Psoas muscle (tissue), 8 donors: ENCODE results near the gene CYTL1. TPM values are rescaled to one million over a fixed set of nuclear protein-coding genes. Genes with fewer than 3 reads are reported as not detected.

Source experiments
- ATAC-seq, 4 donors: fragments of 200-7000 bp; cut with Tn5 transposase; one replicate each; pipeline ENCODE4 v1.9.1; 2020; ENCODE audit warnings: moderate library complexity in 3 of 4, mild to moderate bottlenecking in 2 of 4
- DNase-seq, 2 donors: peaks; one replicate each; pipeline ENCODE4 v3.0.0-alpha.2; 2020
- H3K27ac ChIP-seq: fragments of 200-600 bp; one replicate; pipeline ENCODE4 v1.8.0; 2022
- H3K27me3 ChIP-seq, 3 donors: fragments of 200-600 bp in 1 of 3; one replicate each; pipeline versions ENCODE4 v1.6.1 to v1.8.0; 2013 to 2022; ENCODE audit warnings: low read length in 2 of 3, mild to moderate bottlenecking in 2 of 3, moderate library complexity in 1 of 3; ENCODE audit not compliant: insufficient read depth in 3 of 3
- H3K36me3 ChIP-seq, 2 donors: fragments of 200-600 bp in 1 of 2; one replicate each; pipeline versions ENCODE4 v1.6.1 to v1.8.0; 2013 to 2022; ENCODE audit warnings: low read depth in 1 of 2, mild to moderate bottlenecking in 1 of 2, moderate library complexity in 1 of 2; ENCODE audit not compliant: insufficient read depth in 1 of 2
- H3K4me1 ChIP-seq: fragments of 200-600 bp; one replicate; pipeline ENCODE4 v1.8.0; 2022
- H3K4me3 ChIP-seq: fragments of 200-600 bp; one replicate; pipeline ENCODE4 v1.8.0; 2022; ENCODE audit warnings: mild to moderate bottlenecking
- H3K9me3 ChIP-seq: fragments of 200-600 bp; one replicate; pipeline ENCODE4 v1.8.0; 2022
- WGBS, 3 donors: extraction: QIAGEN DNeasy Blood & Tissue Kit; methylation state at CpG; one replicate each; pipeline versions ENCODE4 v1.1.6 to v1.1.7; 2013; 5-methylcytosine and 5-hydroxymethylcytosine counted together
- intact Hi-C, 2 donors: fragments of 100-400 bp; cut with DNase I; formaldehyde crosslinking; loops; one replicate each; pipeline versions ENCODE4 v1.11.0 to v1.14.2; 2022
- polyA plus RNA-seq, 3 donors: library from polyadenylated mRNA; stranded (reverse); fragments of 200-250 nt; gene quantifications; one replicate each; pipeline ENCODE4 v1.2.3, GENCODE V29; 2013
- total RNA-seq, 4 donors: library from RNA; stranded (reverse); fragmentation: NEBNext Ultra II Directional in 2 of 4; extraction: Animal tissue kit (Norgen Biotek cat#: 25700) in 2 of 4; gene quantifications; one replicate each; pipeline versions ENCODE4 v1.2.1 to v1.2.4, GENCODE V29; 2021 to 2023
- TF ChIP-seq, protein P1 (sequence below): fragments of 200-600 bp; IDR thresholded peaks from one replicate; pipeline ENCODE4 v1.8.0; 2022; ENCODE audit warnings: antibody characterized with exemption
- donor health status: healthy with polysubstance abuse.
- donor health status: DM: no; HTN: no; CAD: no; lungs with moderate emphysema.
- donor health status: Bipolar disorder and iron deficiency.
- donor health status: healthy.
- donor health status: DM: yes; HTN: yes; CAD: no.
- donor health status: DM: no; HTN: no; CAD: no.
- donor health status: DM: no; HTN: no; CAD: no.
- donor health status: DM: yes; HTN: yes; CAD: no.

The CYTL1 gene
- total and polyA plus RNA-seq, 7 donors: 0.05 to 0.34 (median 0.11) TPM; not detected in 3

GRCh38 chr4:5054532-5054931, 35.3 kb upstream of the CYTL1 start:
- ATAC-seq: no peak
- no peaks in the 10 kb centered on the region for H3K36me3 ChIP-seq
- H3K27me3 ChIP-seq: peaks cover 0 to 21% (median 12%) of the 10 kb centered on the region in 3 donors
- 72 to 76% (median 75%) methylated on average over 5 of the region's 5 CpGs for WGBS, 3 donors
- H3K27ac ChIP-seq: no peak overlapping the region
- no peaks in the 10 kb centered on the region for H3K9me3 ChIP-seq
- H3K4me3 ChIP-seq: no peak overlapping the region
- TF ChIP-seq, protein P1, sequence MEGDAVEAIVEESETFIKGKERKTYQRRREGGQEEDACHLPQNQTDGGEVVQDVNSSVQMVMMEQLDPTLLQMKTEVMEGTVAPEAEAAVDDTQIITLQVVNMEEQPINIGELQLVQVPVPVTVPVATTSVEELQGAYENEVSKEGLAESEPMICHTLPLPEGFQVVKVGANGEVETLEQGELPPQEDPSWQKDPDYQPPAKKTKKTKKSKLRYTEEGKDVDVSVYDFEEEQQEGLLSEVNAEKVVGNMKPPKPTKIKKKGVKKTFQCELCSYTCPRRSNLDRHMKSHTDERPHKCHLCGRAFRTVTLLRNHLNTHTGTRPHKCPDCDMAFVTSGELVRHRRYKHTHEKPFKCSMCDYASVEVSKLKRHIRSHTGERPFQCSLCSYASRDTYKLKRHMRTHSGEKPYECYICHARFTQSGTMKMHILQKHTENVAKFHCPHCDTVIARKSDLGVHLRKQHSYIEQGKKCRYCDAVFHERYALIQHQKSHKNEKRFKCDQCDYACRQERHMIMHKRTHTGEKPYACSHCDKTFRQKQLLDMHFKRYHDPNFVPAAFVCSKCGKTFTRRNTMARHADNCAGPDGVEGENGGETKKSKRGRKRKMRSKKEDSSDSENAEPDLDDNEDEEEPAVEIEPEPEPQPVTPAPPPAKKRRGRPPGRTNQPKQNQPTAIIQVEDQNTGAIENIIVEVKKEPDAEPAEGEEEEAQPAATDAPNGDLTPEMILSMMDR: no peak
- no peak for DNase-seq
- peaks cover 3% of the 10 kb centered on the region for H3K4me1 ChIP-seq
- intact Hi-C loops: loop anchor here in 1 of 2 donors (5.0 kb wide), 2 partner anchors 83 to 758 kb away; no protein-coding TSS in a partner anchor

GRCh38 chr4:5052726-5053425, 33.6 kb upstream of the CYTL1 start:
- no peaks in the 10 kb centered on the region for H3K36me3 ChIP-seq
- no peak overlapping the region for H3K27ac ChIP-seq
- H3K9me3 ChIP-seq: no peaks in the 10 kb centered on the region
- H3K4me3 ChIP-seq: no peak overlapping the region
- DNase-seq (no peak), ATAC-seq (no peak)
- H3K4me1 ChIP-seq: peaks cover 3% of the 10 kb centered on the region
- 69 to 73% (median 72%) methylated on average over 6 of the region's 6 CpGs for WGBS, 3 donors
- peaks cover 0 to 21% (median 12%) of the 10 kb centered on the region in 3 donors for H3K27me3 ChIP-seq
- TF ChIP-seq, protein P1: no peak
- intact Hi-C loops: loop anchor here in 1 of 2 donors (5.0 kb wide), 2 partner anchors 84 to 759 kb away; no protein-coding TSS in a partner anchor

DNA sequence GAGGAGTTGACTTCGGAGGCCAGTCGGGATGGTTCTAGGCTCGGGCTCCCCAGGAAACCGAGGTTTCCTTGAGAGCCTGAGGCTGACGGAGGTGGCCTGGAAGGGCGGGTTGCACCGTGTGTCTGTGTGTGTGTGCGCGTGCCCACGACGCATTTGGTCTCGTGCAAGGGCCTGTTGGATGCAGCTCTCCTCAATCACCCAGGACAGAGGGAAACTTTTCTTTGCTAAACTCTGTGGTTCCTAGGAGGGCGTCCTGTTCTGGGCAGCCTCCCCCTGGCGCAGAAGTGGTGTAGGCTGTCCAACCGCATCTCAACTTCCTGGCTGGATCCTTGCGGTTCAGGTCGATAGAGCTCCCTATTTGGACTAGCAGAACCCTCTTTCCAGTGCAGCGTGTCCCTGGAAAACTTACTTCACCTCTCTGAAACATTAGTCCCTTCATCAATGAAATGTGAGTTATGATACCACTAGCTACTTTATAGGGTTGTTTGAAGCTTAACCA, 33.0 kb upstream of the CYTL1 start:
- H3K27me3 ChIP-seq: peaks cover 0 to 21% (median 12%) of the 10 kb centered on the region in 3 donors

DNA sequence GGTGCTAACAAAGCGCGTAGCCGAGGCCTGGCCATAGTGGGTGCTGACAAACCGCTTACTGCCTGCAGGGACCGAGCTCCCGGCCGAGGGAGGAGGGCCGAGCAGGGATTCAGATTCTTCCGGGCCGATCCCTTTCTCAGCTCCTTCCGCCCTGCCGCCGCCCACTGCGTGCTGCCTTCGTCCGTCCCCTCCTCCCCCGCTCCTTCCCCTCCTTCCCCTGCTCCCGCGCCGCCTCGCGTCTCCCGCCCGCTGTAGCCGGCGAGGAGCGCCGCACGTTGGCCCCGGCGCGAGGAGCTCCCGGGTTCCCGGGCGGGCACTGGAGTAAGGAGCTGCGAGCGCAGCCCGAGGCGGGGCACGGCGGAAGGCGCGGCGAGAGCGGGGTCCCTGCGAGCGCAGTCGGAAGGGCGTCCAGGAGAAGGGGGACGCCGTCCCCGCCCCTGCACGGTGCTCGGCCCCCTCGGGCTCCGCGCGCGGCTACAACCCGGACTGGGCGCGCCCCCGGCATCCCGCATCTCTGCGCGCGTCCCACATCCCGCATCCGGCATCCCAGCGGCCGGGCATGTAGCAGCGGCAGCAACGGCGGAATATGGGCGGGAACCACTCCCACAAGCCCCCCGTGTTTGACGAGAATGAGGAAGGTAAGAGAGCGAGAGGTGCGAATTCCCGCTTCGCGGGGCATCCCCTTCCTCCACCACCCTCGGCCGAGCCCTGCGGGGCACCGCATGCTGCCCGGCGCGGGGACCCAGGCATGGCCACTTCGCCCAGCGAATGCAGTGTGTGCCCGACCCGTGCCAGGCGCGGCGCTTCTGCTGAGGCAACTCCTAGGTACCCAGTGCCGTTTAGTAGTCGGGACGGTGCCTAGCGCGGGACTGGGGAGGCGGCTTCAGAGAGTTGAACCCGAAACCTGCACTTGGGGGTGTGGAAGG, 32.3 kb upstream of the CYTL1 start, which contains the start of gene STK32B:
Gene STK32B (plus strand): TSS at position 203 of the 926 bp plus-strand sequence.
- no peaks in the 10 kb centered on the region for H3K36me3 ChIP-seq
- H3K27ac ChIP-seq: no peak within 1 kb of the TSS
- H3K4me3 ChIP-seq: peak within 1 kb of the TSS; percentile 58
- 1% methylated on average over 83 to 103 of the region's 103 CpGs for WGBS, 3 donors
- H3K4me1 ChIP-seq: peaks cover 3% of the 10 kb centered on the region
- H3K27me3 ChIP-seq: peaks cover 0 to 21% (median 12%) of the 10 kb centered on the region in 3 donors
- DNase-seq (peak; percentile 63 to 79), ATAC-seq (peak in 3 of 4 donors; percentile 42 to 76 (median 62))
- intact Hi-C loops: loop anchor here in 1 of 2 donors (5.0 kb wide), 2 partner anchors 86 to 761 kb away; no protein-coding TSS in a partner anchor
- H3K9me3 ChIP-seq: peaks cover 3% of the 10 kb centered on the region
- TF ChIP-seq, protein P1: no peak

More for the DNA sequence above, 33.0 kb upstream of the CYTL1 start:
- intact Hi-C loops: loop anchor here in 1 of 2 donors (5.0 kb wide), 2 partner anchors 85 to 760 kb away; no protein-coding TSS in a partner anchor
- 11 to 18% (median 12%) methylated on average over 18 of the region's 18 CpGs for WGBS, 3 donors
- H3K36me3 ChIP-seq: no peaks in the 10 kb centered on the region
- DNase-seq (no peak), ATAC-seq (no peak)
- peaks cover 3% of the 10 kb centered on the region for H3K4me1 ChIP-seq
- H3K9me3 ChIP-seq: no peaks in the 10 kb centered on the region
- peak overlapping the region; percentile 58 for H3K4me3 ChIP-seq
- H3K27ac ChIP-seq: no peak overlapping the region
- TF ChIP-seq, protein P1: no peak
